HepG2 (cell line): ENCODE data around the gene CEP104. TPM values are rescaled to one million over a fixed set of nuclear protein-coding genes. Genes with fewer than 3 reads are reported as not detected.

Experiments used
- ATRX ChIP-seq: sonication (generic); formaldehyde crosslinking; IDR thresholded peaks from 2 replicates; pipeline ENCODE4 v1.4.0; 2020; ENCODE audit warnings: missing genetic modification reagents, borderline replicate concordance
- CENPX ChIP-seq: sonication (generic); formaldehyde crosslinking; IDR thresholded peaks from 2 replicates; pipeline ENCODE4 v1.9.0; 2021; ENCODE audit warnings: mild to moderate bottlenecking, missing genetic modification reagents, moderate library complexity
- KMT2A ChIP-seq: sonication (generic); formaldehyde crosslinking; IDR thresholded peaks from 2 replicates; pipeline ENCODE4 v1.4.0; 2020; ENCODE audit warnings: missing genetic modification reagents
- MAF1 ChIP-seq: sonication (generic); formaldehyde crosslinking; IDR thresholded peaks from 2 replicates; pipeline ENCODE4 v1.5.0; 2020; ENCODE audit warnings: missing genetic modification reagents, borderline replicate concordance
- MEIS1 ChIP-seq: sonication (generic); formaldehyde crosslinking; IDR thresholded peaks from 2 replicates; pipeline ENCODE4 v1.9.0; 2021; ENCODE audit warnings: mild to moderate bottlenecking, missing genetic modification reagents, moderate library complexity, borderline replicate concordance
- NR2F6 ChIP-seq, 2 experiments: IDR thresholded peaks; 2 replicates each; pipeline ENCODE4 v1.6.1; 2016; ENCODE audit warnings: antibody characterized with exemption in 1 of 2, mild to moderate bottlenecking in 1 of 2
- SMAD1 ChIP-seq: sonication (generic); formaldehyde crosslinking; IDR thresholded peaks from 2 replicates; pipeline ENCODE4 v1.4.0; 2020; ENCODE audit warnings: missing genetic modification reagents, low read depth, mild to moderate bottlenecking, borderline replicate concordance
- ZNF138 ChIP-seq: sonication (generic); formaldehyde crosslinking; IDR thresholded peaks from 2 replicates; pipeline ENCODE4 v1.5.0; 2020; ENCODE audit warnings: mild to moderate bottlenecking, low read depth, missing genetic modification reagents
- ZNF234 ChIP-seq: sonication (generic); formaldehyde crosslinking; conservative IDR thresholded peaks from 2 replicates; pipeline ENCODE4 v1.5.1; 2020; ENCODE audit warnings: mild to moderate bottlenecking, missing genetic modification reagents
- ZNF557 ChIP-seq: sonication (generic); formaldehyde crosslinking; IDR thresholded peaks from 2 replicates; pipeline ENCODE4 v1.4.0; 2020; ENCODE audit warnings: missing genetic modification reagents
- ZNF629 ChIP-seq: sonication (generic); formaldehyde crosslinking; conservative IDR thresholded peaks from 2 replicates; pipeline ENCODE4 v1.5.0; 2020; ENCODE audit warnings: missing genetic modification reagents
- ZSCAN31 ChIP-seq: sonication (generic); formaldehyde crosslinking; IDR thresholded peaks from 2 replicates; pipeline ENCODE4 v1.5.0; 2020; ENCODE audit warnings: low read depth, mild to moderate bottlenecking, missing genetic modification reagents
- polyA plus RNA-seq, 8 experiments: library from polyadenylated mRNA; depleted of rRNA in 3 of 8; stranded (reverse) in 7 of 8; unstranded in 1 of 8; fragments of >200 nt; fragmentation: Illumina TruSeq in 4 of 8; extraction: Trizol in 4 of 8; gene quantifications; 2 replicates each; pipeline versions ENCODE4 v1.2.1 to v1.2.3, GENCODE V29; 2011 to 2016; ENCODE audit warnings: low read depth in 4 of 8, missing spikeins in 1 of 8, mixed read lengths in 1 of 8; ENCODE audit not compliant: insufficient read depth in 1 of 8
- total RNA-seq, 5 experiments: library from RNA; depleted of rRNA; stranded (reverse); fragments of >200 nt; fragmentation: Illumina TruSeq; extraction: Trizol; gene quantifications; 2 replicates each; pipeline ENCODE4 v1.2.3, GENCODE V29; 2016; ENCODE audit warnings: low read depth in 1 of 5
- TF ChIP-seq, protein P1 (sequence below): sonication (generic); formaldehyde crosslinking; IDR thresholded peaks from 2 replicates; pipeline ENCODE4 v1.4.0; 2020; ENCODE audit warnings: missing genetic modification reagents
- TF ChIP-seq, protein P2 (sequence below): sonication (generic); formaldehyde crosslinking; IDR thresholded peaks from one replicate; pipeline ENCODE4 v1.5.1; 2020; ENCODE audit warnings: mild to moderate bottlenecking, missing genetic modification reagents; ENCODE audit errors: not compliant biosample characterization
- TF ChIP-seq, protein P3 (sequence below): sonication (generic); formaldehyde crosslinking; IDR thresholded peaks from 2 replicates; pipeline ENCODE4 v1.8.0; 2022; ENCODE audit warnings: mild to moderate bottlenecking, missing genetic modification reagents, moderate library complexity
- TF ChIP-seq, protein P4 (sequence below): sonication (generic); formaldehyde crosslinking; IDR thresholded peaks from 2 replicates; pipeline ENCODE4 v1.4.0; 2020; ENCODE audit warnings: missing genetic modification reagents, low read depth, mild to moderate bottlenecking, borderline replicate concordance

Gene CEP104
- total and polyA plus RNA-seq, 2 of the 13 experiments (the other 11 are each of a cell fraction or from before 2014, with no cell fraction given) = 20.4 to 30.1 TPM

DNA sequence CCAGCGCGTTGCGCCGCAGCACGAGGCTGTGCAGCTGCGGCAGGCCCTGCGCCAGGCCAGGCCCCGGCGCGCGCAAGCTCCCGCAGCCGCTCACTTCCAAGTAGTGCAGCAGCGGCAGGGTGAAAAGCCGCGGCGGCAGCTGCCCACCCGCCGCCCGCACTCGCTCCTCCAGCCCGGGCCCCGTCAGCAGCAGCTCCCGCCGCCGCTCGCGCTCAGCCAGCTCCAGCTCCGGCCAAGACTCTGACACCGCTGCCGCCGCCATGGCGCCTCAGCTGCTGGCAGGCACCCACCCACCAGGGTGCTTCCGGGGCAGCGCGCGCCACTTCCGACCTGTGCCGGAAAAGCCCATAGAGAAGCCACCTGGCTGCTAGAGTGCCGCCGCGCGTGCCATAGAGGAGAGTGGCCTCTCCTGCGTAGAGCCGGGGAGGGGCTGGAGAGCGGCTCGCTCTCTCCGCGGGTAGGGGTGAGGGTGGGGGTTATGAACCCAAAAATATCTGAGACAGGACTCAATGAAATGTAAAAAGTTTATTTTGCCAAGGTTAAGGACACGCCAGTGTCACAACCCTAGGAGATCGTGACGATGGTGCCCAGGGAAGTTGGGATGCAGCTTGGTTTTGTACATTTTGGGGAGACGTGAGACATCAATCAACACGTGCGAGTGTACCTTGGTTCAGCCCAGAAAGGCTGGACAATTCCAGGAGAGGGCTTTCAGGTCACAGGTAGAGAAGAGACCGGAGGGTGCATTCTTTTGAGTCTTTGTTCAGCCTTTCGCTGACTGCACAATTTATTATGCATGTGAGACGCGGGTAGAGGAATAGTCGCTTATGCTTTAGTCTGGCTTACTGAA lies 60.6 kb downstream of the CEP104 start, which contains the start of gene LRRC47 (continued):
- peak; percentile 72; the same call in 1 of the 2 replicates for TF ChIP-seq MEIS1 (CRISPR knock-in tag)
- no peak for TF ChIP-seq ATRX (CRISPR knock-in tag)
- TF ChIP-seq ZSCAN31 = no peak
- TF ChIP-seq SMAD1 (CRISPR knock-in tag) = peak; percentile 52; the same call in 1 of the 2 replicates
- TF ChIP-seq, protein P1, sequence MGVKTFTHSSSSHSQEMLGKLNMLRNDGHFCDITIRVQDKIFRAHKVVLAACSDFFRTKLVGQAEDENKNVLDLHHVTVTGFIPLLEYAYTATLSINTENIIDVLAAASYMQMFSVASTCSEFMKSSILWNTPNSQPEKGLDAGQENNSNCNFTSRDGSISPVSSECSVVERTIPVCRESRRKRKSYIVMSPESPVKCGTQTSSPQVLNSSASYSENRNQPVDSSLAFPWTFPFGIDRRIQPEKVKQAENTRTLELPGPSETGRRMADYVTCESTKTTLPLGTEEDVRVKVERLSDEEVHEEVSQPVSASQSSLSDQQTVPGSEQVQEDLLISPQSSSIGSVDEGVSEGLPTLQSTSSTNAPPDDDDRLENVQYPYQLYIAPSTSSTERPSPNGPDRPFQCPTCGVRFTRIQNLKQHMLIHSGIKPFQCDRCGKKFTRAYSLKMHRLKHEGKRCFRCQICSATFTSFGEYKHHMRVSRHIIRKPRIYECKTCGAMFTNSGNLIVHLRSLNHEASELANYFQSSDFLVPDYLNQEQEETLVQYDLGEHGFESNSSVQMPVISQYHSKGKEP (CRISPR knock-in tag) = peak; percentile 70; the same call in 1 of the 2 replicates
- no peak for TF ChIP-seq ZNF138 (CRISPR knock-in tag)
- TF ChIP-seq ZNF629 (CRISPR knock-in tag) = no peak; the same call in 1 of the 2 replicates
- TF ChIP-seq MAF1 (CRISPR knock-in tag) = peak; percentile 87; the same call in 1 of the 2 replicates
- TF ChIP-seq, protein P2, sequence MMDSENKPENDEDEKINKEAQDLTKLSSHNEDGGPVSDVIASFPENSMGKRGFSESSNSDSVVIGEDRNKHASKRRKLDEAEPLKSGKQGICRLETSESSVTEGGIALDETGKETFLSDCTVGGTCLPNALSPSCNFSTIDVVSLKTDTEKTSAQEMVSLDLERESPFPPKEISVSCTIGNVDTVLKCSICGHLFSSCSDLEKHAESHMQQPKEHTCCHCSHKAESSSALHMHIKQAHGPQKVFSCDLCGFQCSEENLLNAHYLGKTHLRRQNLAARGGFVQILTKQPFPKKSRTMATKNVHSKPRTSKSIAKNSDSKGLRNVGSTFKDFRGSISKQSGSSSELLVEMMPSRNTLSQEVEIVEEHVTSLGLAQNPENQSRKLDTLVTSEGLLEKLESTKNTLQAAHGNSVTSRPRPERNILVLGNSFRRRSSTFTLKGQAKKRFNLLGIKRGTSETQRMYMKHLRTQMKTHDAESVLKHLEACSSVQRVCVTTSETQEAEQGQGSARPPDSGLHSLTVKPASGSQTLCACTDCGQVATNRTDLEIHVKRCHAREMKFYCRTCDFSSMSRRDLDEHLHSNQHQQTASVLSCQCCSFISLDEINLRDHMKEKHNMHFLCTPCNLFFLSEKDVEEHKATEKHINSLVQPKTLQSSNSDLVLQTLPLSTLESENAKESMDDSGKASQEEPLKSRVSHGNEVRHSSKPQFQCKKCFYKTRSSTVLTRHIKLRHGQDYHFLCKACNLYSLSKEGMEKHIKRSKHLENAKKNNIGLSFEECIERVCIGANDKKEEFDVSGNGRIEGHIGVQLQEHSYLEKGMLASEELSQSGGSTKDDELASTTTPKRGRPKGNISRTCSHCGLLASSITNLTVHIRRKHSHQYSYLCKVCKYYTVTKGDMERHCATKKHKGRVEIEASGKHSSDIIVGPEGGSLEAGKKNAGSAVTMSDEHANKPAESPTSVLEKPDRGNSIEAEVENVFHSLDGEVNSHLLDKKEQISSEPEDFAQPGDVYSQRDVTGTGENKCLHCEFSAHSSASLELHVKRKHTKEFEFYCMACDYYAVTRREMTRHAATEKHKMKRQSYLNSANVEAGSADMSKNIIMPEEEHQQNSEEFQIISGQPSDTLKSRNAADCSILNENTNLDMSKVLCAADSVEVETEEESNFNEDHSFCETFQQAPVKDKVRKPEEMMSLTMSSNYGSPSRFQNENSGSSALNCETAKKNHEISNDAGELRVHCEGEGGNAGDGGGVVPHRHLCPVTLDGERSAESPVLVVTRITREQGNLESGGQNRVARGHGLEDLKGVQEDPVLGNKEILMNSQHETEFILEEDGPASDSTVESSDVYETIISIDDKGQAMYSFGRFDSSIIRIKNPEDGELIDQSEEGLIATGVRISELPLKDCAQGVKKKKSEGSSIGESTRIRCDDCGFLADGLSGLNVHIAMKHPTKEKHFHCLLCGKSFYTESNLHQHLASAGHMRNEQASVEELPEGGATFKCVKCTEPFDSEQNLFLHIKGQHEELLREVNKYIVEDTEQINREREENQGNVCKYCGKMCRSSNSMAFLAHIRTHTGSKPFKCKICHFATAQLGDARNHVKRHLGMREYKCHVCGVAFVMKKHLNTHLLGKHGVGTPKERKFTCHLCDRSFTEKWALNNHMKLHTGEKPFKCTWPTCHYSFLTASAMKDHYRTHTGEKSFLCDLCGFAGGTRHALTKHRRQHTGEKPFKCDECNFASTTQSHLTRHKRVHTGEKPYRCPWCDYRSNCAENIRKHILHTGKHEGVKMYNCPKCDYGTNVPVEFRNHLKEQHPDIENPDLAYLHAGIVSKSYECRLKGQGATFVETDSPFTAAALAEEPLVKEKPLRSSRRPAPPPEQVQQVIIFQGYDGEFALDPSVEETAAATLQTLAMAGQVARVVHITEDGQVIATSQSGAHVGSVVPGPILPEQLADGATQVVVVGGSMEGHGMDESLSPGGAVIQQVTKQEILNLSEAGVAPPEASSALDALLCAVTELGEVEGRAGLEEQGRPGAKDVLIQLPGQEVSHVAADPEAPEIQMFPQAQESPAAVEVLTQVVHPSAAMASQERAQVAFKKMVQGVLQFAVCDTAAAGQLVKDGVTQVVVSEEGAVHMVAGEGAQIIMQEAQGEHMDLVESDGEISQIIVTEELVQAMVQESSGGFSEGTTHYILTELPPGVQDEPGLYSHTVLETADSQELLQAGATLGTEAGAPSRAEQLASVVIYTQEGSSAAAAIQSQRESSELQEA (CRISPR knock-in tag) = no peak
- TF ChIP-seq, protein P3, sequence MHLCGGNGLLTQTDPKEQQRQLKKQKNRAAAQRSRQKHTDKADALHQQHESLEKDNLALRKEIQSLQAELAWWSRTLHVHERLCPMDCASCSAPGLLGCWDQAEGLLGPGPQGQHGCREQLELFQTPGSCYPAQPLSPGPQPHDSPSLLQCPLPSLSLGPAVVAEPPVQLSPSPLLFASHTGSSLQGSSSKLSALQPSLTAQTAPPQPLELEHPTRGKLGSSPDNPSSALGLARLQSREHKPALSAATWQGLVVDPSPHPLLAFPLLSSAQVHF = 0 out of 2 replicates have a peak, but pooled peaks have one; percentile 35
- peak; percentile 95; the same call in 1 of the 2 replicates for TF ChIP-seq ZNF234 (CRISPR knock-in tag)
- TF ChIP-seq, protein P4, sequence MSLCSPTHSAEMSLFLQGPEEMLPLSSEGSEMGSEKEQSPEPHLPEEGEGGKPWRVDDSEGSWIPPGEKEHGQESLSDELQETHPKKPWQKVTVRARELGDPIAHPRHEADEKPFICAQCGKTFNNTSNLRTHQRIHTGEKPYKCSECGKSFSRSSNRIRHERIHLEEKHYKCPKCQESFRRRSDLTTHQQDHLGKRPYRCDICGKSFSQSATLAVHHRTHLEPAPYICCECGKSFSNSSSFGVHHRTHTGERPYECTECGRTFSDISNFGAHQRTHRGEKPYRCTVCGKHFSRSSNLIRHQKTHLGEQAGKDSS (CRISPR knock-in tag) = peak; percentile 51; the same call in 1 of the 2 replicates
- no peak for TF ChIP-seq CENPX (CRISPR knock-in tag)
- 0 out of 2 replicates have a peak, but pooled peaks have one; percentile 18 for TF ChIP-seq ZNF557
- TF ChIP-seq NR2F6 (IDR thresholded peaks at IDR 0.05) = 0 out of 2 replicates have a peak, but pooled peaks have one; percentile 18
- TF ChIP-seq NR2F6 (CRISPR knock-in tag; IDR thresholded peaks at IDR 0.05) = peak; percentile 59; the same call in 1 of the 2 replicates
- TF ChIP-seq KMT2A (CRISPR knock-in tag) = peak; percentile 85
